PC-9 (cell line): ENCODE data around the gene CUX1. TPM values are rescaled to one million over a fixed set of nuclear protein-coding genes. Genes with fewer than 3 reads are reported as not detected.

ENCODE experiments used
- BruUV-seq: library from RNA; stranded (reverse); fragments of 400-500 nt; replicated peaks from 2 replicates; lab custom pipeline; 2021; lab: Mats Ljungman, UMichigan
- CTCF ChIA-PET: fragments of 300-600 bp; sonication (Branson Sonifier 250); formaldehyde crosslinking; loops from one replicate; lab custom pipeline; 2022; ENCODE audit warnings: antibody characterized with exemption; lab: Charles Lee
- POLR2A ChIA-PET: fragments of 300-600 bp; sonication (Branson Sonifier 250); formaldehyde crosslinking; loops from one replicate; lab custom pipeline; 2022; ENCODE audit warnings: antibody characterized with exemption; ENCODE audit not compliant: unreplicated experiment; lab: Charles Lee
- DNase-seq, 2 experiments: peaks; one replicate each; pipeline versions ENCODE4 v3.0.0 to v3.0.0-alpha.2; 2015 to 2022; ENCODE audit warnings: mixed read lengths in 1 of 2
- H2AFZ ChIP-seq: fragments of 200-600 bp; sonication (generic); 2 replicates; pipeline ENCODE4 v1.8.1; 2017; ENCODE audit warnings: antibody characterized with exemption
- H3F3A ChIP-seq: fragments of 200-600 bp; sonication (generic); 2 replicates; pipeline ENCODE4 v1.8.1; 2017; ENCODE audit warnings: antibody characterized with exemption, mild to moderate bottlenecking, low read depth; ENCODE audit not compliant: insufficient read depth
- H3K27ac ChIP-seq: fragments of 200-600 bp; sonication (generic); 2 replicates; pipeline ENCODE4 v1.6.1; 2016; ENCODE audit warnings: mixed run types
- H3K27me3 ChIP-seq: fragments of 200-600 bp; sonication (generic); 2 replicates; pipeline ENCODE4 v1.6.1; 2016; ENCODE audit warnings: low read depth, mixed run types; ENCODE audit not compliant: insufficient read depth
- H3K36me3 ChIP-seq: fragments of 200-600 bp; sonication (generic); 2 replicates; pipeline ENCODE4 v1.6.1; 2016; ENCODE audit warnings: low read depth, mixed run types
- H3K4me1 ChIP-seq: fragments of 200-600 bp; sonication (generic); replicated peaks from 2 replicates; pipeline ENCODE4 v1.6.1; 2016; ENCODE audit warnings: mixed run types; ENCODE audit not compliant: insufficient read depth
- H3K4me2 ChIP-seq: fragments of 200-600 bp; sonication (generic); 2 replicates; pipeline ENCODE4 v1.6.1; 2017; ENCODE audit warnings: mixed run types
- H3K4me3 ChIP-seq: fragments of 200-600 bp; sonication (generic); 2 replicates; pipeline ENCODE4 v1.6.1; 2016; ENCODE audit warnings: mixed run types
- H3K79me2 ChIP-seq: fragments of 200-600 bp; sonication (generic); 2 replicates; pipeline ENCODE4 v1.6.1; 2017; ENCODE audit warnings: low read depth, mixed run types
- H3K9me2 ChIP-seq: fragments of 200-600 bp; sonication (generic); 2 replicates; pipeline ENCODE4 v1.8.1; 2017; ENCODE audit warnings: mild to moderate bottlenecking; ENCODE audit not compliant: insufficient read depth
- H3K9me3 ChIP-seq: fragments of 200-600 bp; sonication (generic); 2 replicates; pipeline ENCODE4 v1.8.1; 2016; ENCODE audit warnings: low read depth; ENCODE audit not compliant: insufficient read depth
- H4K20me1 ChIP-seq: fragments of 200-600 bp; sonication (generic); 2 replicates; pipeline ENCODE4 v1.8.1; 2017; ENCODE audit not compliant: insufficient read depth
- CTCF ChIP-seq: fragments of 200-600 bp; sonication (generic); conservative IDR thresholded peaks from 2 replicates; pipeline ENCODE4 v1.6.1; 2017; ENCODE audit warnings: mixed run types, antibody characterized with exemption, mild to moderate bottlenecking, moderate library complexity
- EZH2 ChIP-seq: fragments of 200-600 bp; sonication (generic); IDR thresholded peaks from 2 replicates; pipeline ENCODE4 v1.8.0; 2017; ENCODE audit warnings: antibody characterized with exemption, low read depth
- intact Hi-C: fragments of 100-400 bp; cut with micrococcal nuclease; formaldehyde crosslinking; loops from one replicate; pipeline ENCODE4 v1.10.0; 2022; ENCODE audit not compliant: unreplicated experiment
- total RNA-seq: library from RNA; stranded (reverse); gene quantifications from 2 replicates; pipeline ENCODE4 v1.2.3, GENCODE V29; 2021

The CUX1 gene
- total RNA-seq, 1 experiment from 2014 or later, result 83.3 TPM

- ChIA-PET POLR2A (no interaction called here), CTCF (no interaction called here)
- intact Hi-C loops, result no loop called here
- no TSS peak for BruUV-seq
- H3K4me3 ChIP-seq, result no peak overlapping the region
- TF ChIP-seq EZH2 (no peak), CTCF (no peak)
- H4K20me1 ChIP-seq, result no peaks in the 10 kb centered on the region
- H3K27ac ChIP-seq, result no peak overlapping the region
- no peaks in the 10 kb centered on the region for H3K27me3 ChIP-seq
- no peaks in the 10 kb centered on the region for H3K36me3 ChIP-seq
- H3K9me2 ChIP-seq, result no peaks in the 10 kb centered on the region
- DNase-seq, result no peak
- H2AFZ ChIP-seq, result no peak overlapping the region
- no peaks in the 10 kb centered on the region for H3K79me2 ChIP-seq
- no peaks in the 10 kb centered on the region for H3K9me3 ChIP-seq
- no peaks in the 10 kb centered on the region for H3K4me1 ChIP-seq
- no peaks in the 10 kb centered on the region for H3F3A ChIP-seq
- no peak overlapping the region for H3K4me2 ChIP-seq
Measured at GRCh38 chr7:102188746-102189145, 371.3 kb downstream of the CUX1 start.

- no TSS peak for BruUV-seq
- intact Hi-C loops, result no loop called here
- H3K4me3 ChIP-seq, result no peak overlapping the region
- no peaks in the 10 kb centered on the region for H3F3A ChIP-seq
- TF ChIP-seq CTCF, result no peak
- TF ChIP-seq EZH2, result no peak
- no peak overlapping the region for H3K4me2 ChIP-seq
- H3K4me1 ChIP-seq, result no peaks in the 10 kb centered on the region
- ChIA-PET CTCF (no interaction called here), POLR2A (no interaction called here)
- no peaks in the 10 kb centered on the region for H3K9me2 ChIP-seq
- H3K36me3 ChIP-seq, result no peaks in the 10 kb centered on the region
- no peaks in the 10 kb centered on the region for H3K27me3 ChIP-seq
- no peaks in the 10 kb centered on the region for H3K9me3 ChIP-seq
- DNase-seq, result no peak
- no peaks in the 10 kb centered on the region for H4K20me1 ChIP-seq
- no peaks in the 10 kb centered on the region for H3K79me2 ChIP-seq
- H2AFZ ChIP-seq, result no peak overlapping the region
- H3K27ac ChIP-seq, result no peak overlapping the region
Measured at GRCh38 chr7:102189756-102190155, 372.3 kb downstream of the CUX1 start.

GRCh38 chr7:102190776-102191350 is 373.4 kb downstream of the CUX1 start:
- H3K27ac ChIP-seq, result no peak overlapping the region
- ChIA-PET CTCF (no interaction called here), POLR2A (no interaction called here)
- no peak overlapping the region for H3K4me2 ChIP-seq
- intact Hi-C loops, result no loop called here
- H3F3A ChIP-seq, result no peaks in the 10 kb centered on the region
- TF ChIP-seq CTCF, result no peak
- no peak for TF ChIP-seq EZH2
- no peak for DNase-seq
- BruUV-seq, result no TSS peak
- no peaks in the 10 kb centered on the region for H3K9me2 ChIP-seq
- no peaks in the 10 kb centered on the region for H3K79me2 ChIP-seq
- H3K27me3 ChIP-seq, result no peaks in the 10 kb centered on the region
- H3K36me3 ChIP-seq, result no peaks in the 10 kb centered on the region
- H2AFZ ChIP-seq, result no peak overlapping the region
- no peaks in the 10 kb centered on the region for H3K4me1 ChIP-seq
- H4K20me1 ChIP-seq, result no peaks in the 10 kb centered on the region
- H3K4me3 ChIP-seq, result no peak overlapping the region
- no peaks in the 10 kb centered on the region for H3K9me3 ChIP-seq
